Fibroblast of villous mesenchyme (primary cell): Measurements from ENCODE around the gene FAM168A. TPM values are rescaled to one million over a fixed set of nuclear protein-coding genes. Genes with fewer than 3 reads are reported as not detected.

Experiments
- DNase-seq: peaks from one replicate; pipeline ENCODE4 v3.0.0-alpha.2; 2010; ENCODE audit warnings: low read depth
- H3K4me3 ChIP-seq: 2 replicates; pipeline ENCODE4 v1.5.1; 2011; ENCODE audit warnings: low read depth, mild to moderate bottlenecking, low read length
- total RNA-seq: library from RNA; depleted of rRNA; stranded (reverse); fragments of >200 nt; gene quantifications from 2 replicates; pipeline ENCODE4 v1.2.3, GENCODE V29; 2012
- TF ChIP-seq, protein P1 (sequence below): IDR thresholded peaks from 2 replicates; pipeline ENCODE4 v1.5.1; 2012; ENCODE audit warnings: low read depth, mild to moderate bottlenecking, low read length; ENCODE audit not compliant: insufficient read depth

Gene FAM168A
- total RNA-seq, 1 donor, result 22.5 TPM

DNA sequence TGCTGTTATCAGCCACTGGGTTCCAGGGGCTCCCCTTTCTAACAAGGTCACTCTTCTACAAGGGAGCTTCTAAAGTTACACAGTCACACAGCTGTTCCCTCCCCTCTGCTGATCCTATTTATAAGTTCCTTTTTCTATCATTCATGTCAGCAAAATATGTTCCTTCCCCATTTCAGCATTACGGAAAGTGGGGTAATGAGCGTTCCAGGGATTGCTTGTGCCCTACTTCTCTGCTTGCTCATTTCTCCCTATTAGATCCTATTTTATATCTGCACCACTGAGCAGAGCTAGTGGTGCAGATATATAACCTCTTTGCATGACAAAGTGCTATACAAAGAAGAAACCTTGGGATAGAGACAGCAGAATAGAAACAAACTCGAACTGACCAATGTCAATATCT lies 25.8 kb upstream of the FAM168A start:
- no peak overlapping the region for H3K4me3 ChIP-seq
- no peak for DNase-seq
- TF ChIP-seq, protein P1, sequence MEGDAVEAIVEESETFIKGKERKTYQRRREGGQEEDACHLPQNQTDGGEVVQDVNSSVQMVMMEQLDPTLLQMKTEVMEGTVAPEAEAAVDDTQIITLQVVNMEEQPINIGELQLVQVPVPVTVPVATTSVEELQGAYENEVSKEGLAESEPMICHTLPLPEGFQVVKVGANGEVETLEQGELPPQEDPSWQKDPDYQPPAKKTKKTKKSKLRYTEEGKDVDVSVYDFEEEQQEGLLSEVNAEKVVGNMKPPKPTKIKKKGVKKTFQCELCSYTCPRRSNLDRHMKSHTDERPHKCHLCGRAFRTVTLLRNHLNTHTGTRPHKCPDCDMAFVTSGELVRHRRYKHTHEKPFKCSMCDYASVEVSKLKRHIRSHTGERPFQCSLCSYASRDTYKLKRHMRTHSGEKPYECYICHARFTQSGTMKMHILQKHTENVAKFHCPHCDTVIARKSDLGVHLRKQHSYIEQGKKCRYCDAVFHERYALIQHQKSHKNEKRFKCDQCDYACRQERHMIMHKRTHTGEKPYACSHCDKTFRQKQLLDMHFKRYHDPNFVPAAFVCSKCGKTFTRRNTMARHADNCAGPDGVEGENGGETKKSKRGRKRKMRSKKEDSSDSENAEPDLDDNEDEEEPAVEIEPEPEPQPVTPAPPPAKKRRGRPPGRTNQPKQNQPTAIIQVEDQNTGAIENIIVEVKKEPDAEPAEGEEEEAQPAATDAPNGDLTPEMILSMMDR, result no peak

DNA sequence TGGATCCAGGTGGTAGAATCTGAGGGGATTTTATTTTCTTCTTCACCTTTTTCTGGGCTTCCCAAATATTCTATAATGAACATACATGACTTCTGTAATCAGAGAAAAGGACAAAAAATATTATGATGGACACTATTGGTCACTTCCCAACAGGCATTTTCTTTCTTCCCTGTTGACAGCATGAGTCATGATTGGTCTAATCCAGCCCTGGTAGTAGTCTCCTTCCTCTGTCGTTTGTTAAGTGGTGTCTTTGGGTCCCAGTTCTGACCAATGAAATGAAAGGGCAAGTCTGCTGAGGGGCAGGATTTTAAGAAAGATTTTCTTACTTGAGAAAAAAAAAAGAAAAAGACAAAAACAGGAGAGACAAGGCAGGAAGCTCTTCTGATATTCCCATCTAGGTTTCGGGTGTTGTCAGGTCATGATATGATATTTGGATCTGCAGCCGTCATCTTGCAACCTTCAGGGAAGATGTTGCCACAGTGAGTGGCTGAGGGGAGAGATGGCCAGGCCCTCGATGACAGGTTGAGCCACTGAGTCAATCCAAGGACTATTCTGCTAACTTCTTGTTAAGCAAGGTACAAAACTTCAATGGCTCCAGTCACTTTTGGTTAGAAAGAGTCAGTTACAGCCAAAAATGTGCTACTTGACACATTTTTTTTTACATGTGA lies 25.1 kb upstream of the FAM168A start:
- no peak for DNase-seq
- no peak overlapping the region for H3K4me3 ChIP-seq
- TF ChIP-seq, protein P1, result no peak

DNA sequence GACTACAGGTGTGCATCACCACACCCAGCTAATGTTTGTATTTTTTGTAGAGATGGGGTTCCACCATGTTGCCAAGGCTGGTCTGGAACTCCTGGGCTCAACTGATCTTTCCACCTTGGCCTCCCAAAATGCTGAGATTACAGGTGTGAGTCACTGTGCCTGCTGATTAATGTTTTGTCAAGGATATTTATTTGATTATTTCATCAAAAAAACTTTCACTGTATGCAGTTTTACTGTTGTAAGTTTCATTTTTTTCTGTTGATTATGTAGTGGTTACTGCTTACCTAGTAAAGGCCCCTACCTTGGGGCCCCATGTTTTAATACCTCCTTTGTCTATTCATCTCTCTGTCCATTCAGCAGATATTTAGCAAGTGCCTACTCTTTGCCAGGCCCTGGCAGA lies 16.7 kb upstream of the FAM168A start:
- no peak overlapping the region for H3K4me3 ChIP-seq
- no peak for DNase-seq
- TF ChIP-seq, protein P1, result no peak

DNA sequence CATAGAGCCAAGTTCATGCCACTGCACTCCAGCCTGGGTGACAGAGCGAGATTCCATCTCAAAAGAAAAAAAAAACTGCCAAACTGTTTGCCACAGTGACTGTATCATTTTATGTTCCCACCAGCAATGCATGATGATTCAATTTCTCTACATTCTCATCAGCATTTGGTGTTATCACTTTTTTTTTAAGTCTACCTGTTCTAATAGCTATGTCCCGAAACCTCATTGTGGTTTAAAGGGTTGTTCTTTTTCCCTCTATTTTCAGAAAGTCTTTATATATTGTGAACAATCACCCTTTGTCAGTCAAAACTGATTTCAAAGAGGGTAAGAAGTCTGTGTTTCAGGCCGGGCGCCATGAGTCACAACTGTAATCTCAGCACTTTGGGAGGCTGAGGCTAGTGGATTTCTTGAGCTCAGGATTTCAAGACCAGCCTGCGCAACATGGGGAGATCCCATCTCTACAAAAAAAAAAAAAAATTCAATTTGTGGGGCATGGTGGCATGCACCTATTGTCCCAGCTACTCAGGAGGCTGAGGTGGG lies 14.8 kb upstream of the FAM168A start:
- no peak for DNase-seq
- H3K4me3 ChIP-seq, result no peak overlapping the region
- TF ChIP-seq, protein P1, result no peak

DNA sequence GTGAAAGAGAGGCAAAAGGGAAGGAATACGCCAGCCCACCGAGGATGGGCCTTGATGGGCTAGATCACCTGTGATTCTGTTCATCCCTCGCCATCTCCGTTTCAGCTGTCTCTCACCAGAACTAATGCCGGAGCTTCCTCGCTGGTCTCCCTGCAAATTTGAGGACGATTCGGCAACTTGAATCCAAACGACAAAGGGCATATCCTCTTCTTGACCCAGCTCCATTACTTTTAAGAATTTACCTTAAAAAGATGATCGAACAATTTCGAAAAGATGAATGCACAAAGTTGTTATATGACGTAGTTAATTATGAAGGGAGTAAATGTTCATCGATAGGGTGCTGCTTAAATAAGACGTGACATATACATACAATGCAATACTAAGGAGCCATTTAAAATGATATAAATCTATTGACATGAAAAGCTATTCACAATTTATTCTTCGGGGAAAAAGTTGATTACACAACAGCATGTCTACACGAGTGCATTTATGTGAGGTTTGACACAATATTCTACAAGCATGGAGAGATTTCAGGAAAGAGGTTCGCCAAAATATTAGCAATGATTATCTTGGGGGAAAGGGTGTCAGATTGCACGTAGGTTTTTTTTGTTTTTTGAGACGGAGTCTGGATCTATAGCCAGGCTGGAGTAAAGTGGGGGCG lies 937 bp upstream of the FAM168A start:
- TF ChIP-seq, protein P1, result no peak
- H3K4me3 ChIP-seq, result peak overlapping the region; percentile 78
- DNase-seq, result no peak

DNA sequence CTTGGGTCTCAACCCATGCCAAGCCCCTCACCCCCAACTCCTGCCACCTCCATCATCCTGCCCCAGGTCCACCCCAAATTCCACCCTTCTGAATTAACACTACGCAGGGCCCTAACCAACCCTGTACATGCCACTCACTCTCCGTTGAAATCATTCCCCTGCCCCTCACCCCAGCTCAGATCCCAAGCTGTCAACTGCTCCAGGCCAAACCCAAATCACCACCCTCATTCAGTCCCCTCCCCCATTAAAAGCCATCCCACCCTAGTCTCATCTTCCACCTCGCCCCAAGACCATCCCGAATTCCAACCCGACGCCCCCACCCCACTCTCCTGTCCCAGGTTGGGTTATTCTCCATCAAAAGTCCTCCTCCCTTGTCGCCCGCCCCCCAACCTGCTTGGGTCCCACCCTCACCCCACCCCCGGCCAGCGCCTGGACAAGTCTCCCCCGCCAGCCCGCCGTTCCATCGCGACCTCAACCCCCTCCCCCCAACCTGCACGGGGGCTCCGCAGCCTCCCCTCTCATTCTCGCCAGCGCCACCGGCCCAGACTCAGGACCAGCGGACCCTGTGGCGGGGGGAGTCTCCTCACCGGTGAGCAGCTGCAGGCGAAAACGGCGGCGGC lies 466 bp downstream of the FAM168A start:
- peak overlapping the region; percentile 78 for H3K4me3 ChIP-seq
- DNase-seq, result no peak
- TF ChIP-seq, protein P1, result no peak
